ENCODE results near the gene FTH1. TPM values are rescaled to one million over a fixed set of nuclear protein-coding genes. Genes with fewer than 3 reads are reported as not detected.

The FTH1 gene
- total and polyA plus RNA-seq, 10 donors: 1,915 to 3,321 (median 2,501) TPM

GRCh38 chr11:61930933-61931332 is 36.5 kb downstream of the FTH1 start:
- H3K9me3 ChIP-seq: peaks cover 0 to 17% (median 6%) of the 10 kb centered on the region in 8 donors
- WGBS, 5 donors: 91 to 96% (median 92%) methylated on average over 3 of the region's 3 CpGs
- H3K4me1 ChIP-seq: no peaks in the 10 kb centered on the region
- intact Hi-C loops (cut with DNase I; ENCODE audit: low total_unique reads): no loop called here
- H3K27me3 ChIP-seq (replicated peaks in 1 of 7): peaks cover 0 to 15% (median 0%) of the 10 kb centered on the region in 7 donors
- H3K36me3 ChIP-seq: no peaks in the 10 kb centered on the region
- no peak overlapping the region for H3K27ac ChIP-seq
- no peak overlapping the region for H3K4me3 ChIP-seq
- no peak for DNase-seq
- TF ChIP-seq POLR2AphosphoS5 (IDR thresholded peaks at IDR 0.05) (no peak), POLR2A (IDR thresholded peaks at IDR 0.05) (no peak), CTCF (IDR thresholded peaks at IDR 0.05 in 8 of 11, conservative IDR thresholded peaks at IDR 0.05 in 3 of 11) (no peak)

GRCh38 chr11:61928606-61929005 is 38.8 kb downstream of the FTH1 start:
- H3K27me3 ChIP-seq (replicated peaks in 1 of 7): peaks cover 0 to 3% (median 0%) of the 10 kb centered on the region in 7 donors
- TF ChIP-seq POLR2A (IDR thresholded peaks at IDR 0.05): no peak
- TF ChIP-seq POLR2AphosphoS5 (IDR thresholded peaks at IDR 0.05): no peak
- no peak for TF ChIP-seq CTCF (IDR thresholded peaks at IDR 0.05 in 8 of 11, conservative IDR thresholded peaks at IDR 0.05 in 3 of 11)
- no peak overlapping the region for H3K27ac ChIP-seq
- intact Hi-C loops (cut with DNase I; ENCODE audit: low total_unique reads): no loop called here
- H3K36me3 ChIP-seq: no peaks in the 10 kb centered on the region
- peaks cover 0 to 7% (median 0%) of the 10 kb centered on the region in 8 donors for H3K9me3 ChIP-seq
- peaks cover 0 to 5% (median 4%) of the 10 kb centered on the region in 6 donors for H3K4me1 ChIP-seq
- DNase-seq: no peak
- H3K4me3 ChIP-seq: no peak overlapping the region

GRCh38 chr11:61927501-61927900 is 39.9 kb downstream of the FTH1 start:
- no peaks in the 10 kb centered on the region for H3K27me3 ChIP-seq (replicated peaks in 1 of 7)
- no peaks in the 10 kb centered on the region for H3K9me3 ChIP-seq
- no peak overlapping the region for H3K4me3 ChIP-seq
- no peak for DNase-seq
- intact Hi-C loops (cut with DNase I; ENCODE audit: low total_unique reads): no loop called here
- H3K27ac ChIP-seq: no peak overlapping the region
- H3K4me1 ChIP-seq: peaks cover 2 to 16% (median 15%) of the 10 kb centered on the region in 6 donors
- TF ChIP-seq POLR2A (IDR thresholded peaks at IDR 0.05) (no peak), POLR2AphosphoS5 (IDR thresholded peaks at IDR 0.05) (no peak), CTCF (IDR thresholded peaks at IDR 0.05 in 8 of 11, conservative IDR thresholded peaks at IDR 0.05 in 3 of 11) (no peak)
- no peaks in the 10 kb centered on the region for H3K36me3 ChIP-seq
- WGBS, 5 donors: 84 to 95% (median 89%) methylated on average over 1 of the region's 1 CpG

GRCh38 chr11:61926235-61926634 is 41.2 kb downstream of the FTH1 start:
- Histone ChIP-seq H3K27me3 (replicated peaks in 1 of 7) (no peaks in the 10 kb centered on the region), H3K4me3 (no peak overlapping the region), H3K27ac (no peak overlapping the region), H3K4me1 (peaks cover 2 to 28% (median 24%) of the 10 kb centered on the region in 6 donors), H3K9me3 (no peaks in the 10 kb centered on the region), H3K36me3 (no peaks in the 10 kb centered on the region)
- TF ChIP-seq POLR2A (IDR thresholded peaks at IDR 0.05) (no peak), POLR2AphosphoS5 (IDR thresholded peaks at IDR 0.05) (no peak)
- intact Hi-C loops (cut with DNase I; ENCODE audit: low total_unique reads): no loop called here
- DNase-seq: no peak
- 91 to 100% (median 95%) methylated on average over 3 of the region's 3 CpGs for WGBS, 5 donors

GRCh38 chr11:61925736-61926135 is 41.7 kb downstream of the FTH1 start:
- peaks cover 2 to 29% (median 24%) of the 10 kb centered on the region in 6 donors for H3K4me1 ChIP-seq
- no peak for DNase-seq
- no peak overlapping the region for H3K27ac ChIP-seq
- H3K36me3 ChIP-seq: no peaks in the 10 kb centered on the region
- H3K27me3 ChIP-seq (replicated peaks in 1 of 7): no peaks in the 10 kb centered on the region
- no peaks in the 10 kb centered on the region for H3K9me3 ChIP-seq
- TF ChIP-seq CTCF (IDR thresholded peaks at IDR 0.05 in 8 of 11, conservative IDR thresholded peaks at IDR 0.05 in 3 of 11) (no peak), POLR2A (IDR thresholded peaks at IDR 0.05) (no peak), POLR2AphosphoS5 (IDR thresholded peaks at IDR 0.05) (no peak)
- 87 to 95% (median 90%) methylated on average over 2 of the region's 2 CpGs for WGBS, 5 donors
- no peak overlapping the region for H3K4me3 ChIP-seq
- intact Hi-C loops (cut with DNase I; ENCODE audit: low total_unique reads): no loop called here
